Activated gamma-delta T cell treated with anti-CD3 and anti-CD28 coated beads, Interleukin-2, amount 50 U/mL, for 16 hours (primary cell): Measurements from ENCODE around the gene CDCA3.

Experiments
- DNase-seq: peaks from one replicate; pipeline ENCODE4 v3.0.0-alpha.2; 2020; ENCODE audit warnings: low read depth

CDCA3 gene

DNA sequence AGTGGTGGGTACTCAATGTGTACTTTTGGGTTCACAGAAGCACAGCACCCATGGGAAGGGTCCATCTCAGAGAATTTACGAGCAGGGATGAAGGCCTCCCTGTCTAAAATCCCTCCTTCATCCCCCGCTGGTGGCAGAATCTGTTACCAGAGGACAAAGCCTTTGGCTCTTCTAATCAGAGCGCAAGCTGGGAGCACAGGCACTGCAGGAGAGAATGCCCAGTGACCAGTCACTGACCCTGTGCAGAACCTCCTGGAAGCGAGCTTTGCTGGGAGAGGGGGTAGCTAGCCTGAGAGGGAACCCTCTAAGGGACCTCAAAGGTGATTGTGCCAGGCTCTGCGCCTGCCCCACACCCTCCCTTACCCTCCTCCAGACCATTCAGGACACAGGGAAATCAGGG, 30.9 kb downstream of the CDCA3 start:
- no peak for DNase-seq

DNA sequence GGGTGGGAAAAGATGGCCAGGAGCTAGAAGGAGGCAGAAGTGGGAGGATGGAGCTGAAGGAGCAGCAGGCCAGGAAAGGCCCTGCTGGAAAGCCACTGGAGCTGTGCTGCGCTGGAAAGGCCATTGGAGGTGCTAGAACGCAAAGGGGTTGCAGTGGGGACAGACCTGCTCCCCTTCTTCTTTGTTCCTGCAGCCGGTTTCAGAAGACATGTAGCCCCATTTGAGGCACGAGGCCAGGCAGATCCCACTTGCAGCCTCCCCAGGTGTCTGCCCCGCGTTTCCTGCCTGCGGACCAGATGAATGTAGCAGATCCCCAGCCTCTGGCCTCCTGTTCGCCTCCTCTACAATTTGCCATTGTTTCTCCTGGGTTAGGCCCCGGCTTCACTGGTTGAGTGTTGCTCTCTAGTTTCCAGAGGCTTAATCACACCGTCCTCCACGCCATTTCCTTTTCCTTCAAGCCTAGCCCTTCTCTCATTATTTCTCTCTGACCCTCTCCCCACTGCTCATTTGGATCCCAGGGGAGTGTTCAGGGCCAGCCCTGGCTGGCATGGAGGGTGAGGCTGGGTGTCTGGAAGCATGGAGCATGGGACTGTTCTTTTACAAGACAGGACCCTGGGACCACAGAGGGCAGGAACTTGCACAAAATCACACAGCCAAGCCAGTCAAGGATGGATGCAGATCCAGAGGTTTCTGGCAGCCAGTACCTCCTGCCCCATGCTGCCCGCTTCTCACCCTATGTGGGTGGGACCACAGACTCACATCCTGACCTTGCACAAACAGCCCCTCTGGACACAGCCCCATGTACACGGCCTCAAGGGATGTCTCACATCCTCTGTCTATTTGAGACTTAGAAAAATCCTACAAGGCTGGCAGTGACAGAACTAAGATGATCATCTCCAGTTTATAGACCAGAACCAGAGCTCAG, 31.7 kb downstream of the CDCA3 start:
- DNase-seq, result no peak

DNA sequence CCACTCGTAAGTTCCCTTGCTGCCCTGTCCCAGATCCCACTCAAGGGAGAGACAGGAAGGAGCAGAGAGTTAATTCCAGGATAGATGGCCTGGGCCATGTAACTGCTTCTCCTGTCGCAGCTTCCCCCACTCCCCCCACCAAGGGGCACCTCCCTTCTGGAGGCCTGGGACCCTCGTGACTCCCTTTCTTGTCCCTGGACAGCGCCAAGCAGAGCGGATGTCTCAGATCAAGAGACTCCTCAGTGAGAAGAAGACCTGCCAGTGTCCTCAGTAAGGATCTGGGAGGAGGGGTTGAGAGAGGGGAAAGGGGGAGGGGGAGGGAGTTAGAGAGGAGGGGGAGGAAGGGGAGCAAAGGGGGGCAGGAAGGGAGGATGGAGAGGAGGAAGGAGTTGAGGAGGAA, 32.4 kb downstream of the CDCA3 start:
- DNase-seq, result no peak

DNA sequence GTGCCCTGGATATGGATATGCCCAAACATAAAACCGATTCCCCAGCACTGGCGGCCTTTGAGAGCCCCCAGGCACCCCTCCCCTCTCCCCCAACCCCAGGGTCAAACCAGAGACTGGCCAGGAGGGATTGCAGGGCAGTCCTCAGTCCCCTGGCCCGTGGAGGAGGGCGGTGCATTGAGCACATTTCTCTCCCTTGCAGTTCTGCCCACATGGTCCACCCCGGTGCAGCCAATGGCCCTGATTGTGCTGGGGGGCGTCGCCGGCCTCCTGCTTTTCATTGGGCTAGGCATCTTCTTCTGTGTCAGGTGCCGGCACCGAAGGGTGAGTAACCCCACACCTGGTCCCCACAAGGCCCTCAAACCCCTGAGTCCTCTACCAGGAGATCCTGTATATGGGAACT, 32.9 kb downstream of the CDCA3 start:
- no peak for DNase-seq

DNA sequence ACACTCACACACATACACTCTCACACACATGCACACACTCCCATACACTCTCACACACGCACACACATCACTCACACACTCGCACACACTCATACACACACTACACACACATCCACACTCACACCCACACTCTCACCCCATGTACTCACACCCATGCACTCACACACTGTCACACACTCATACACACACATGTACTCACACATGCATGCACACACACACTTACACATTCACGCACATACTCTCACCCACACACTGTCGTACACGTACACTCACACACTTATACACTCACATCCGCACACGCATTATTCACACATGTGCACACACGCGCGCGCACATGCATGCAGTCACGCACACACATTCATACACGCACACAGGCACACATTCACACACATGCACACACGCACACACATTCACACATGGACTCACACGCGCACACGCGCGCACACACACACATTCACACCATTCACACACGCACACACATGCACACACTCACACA, 33.4 kb downstream of the CDCA3 start:
- no peak for DNase-seq

DNA sequence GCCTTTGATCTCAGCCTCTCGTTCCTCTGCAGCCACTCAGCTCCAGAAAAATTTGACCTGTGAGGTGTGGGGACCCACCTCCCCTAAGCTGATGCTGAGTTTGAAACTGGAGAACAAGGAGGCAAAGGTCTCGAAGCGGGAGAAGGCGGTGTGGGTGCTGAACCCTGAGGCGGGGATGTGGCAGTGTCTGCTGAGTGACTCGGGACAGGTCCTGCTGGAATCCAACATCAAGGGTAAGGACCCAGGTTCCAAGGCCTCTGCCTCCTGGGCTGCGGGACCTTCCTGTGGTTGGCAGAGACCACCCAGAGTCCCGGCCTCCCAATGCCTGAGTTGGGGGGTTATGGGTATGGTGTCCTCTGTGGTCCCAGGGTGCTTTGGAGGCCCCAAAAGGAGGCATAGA, 34.0 kb downstream of the CDCA3 start:
- DNase-seq, result no peak

DNA sequence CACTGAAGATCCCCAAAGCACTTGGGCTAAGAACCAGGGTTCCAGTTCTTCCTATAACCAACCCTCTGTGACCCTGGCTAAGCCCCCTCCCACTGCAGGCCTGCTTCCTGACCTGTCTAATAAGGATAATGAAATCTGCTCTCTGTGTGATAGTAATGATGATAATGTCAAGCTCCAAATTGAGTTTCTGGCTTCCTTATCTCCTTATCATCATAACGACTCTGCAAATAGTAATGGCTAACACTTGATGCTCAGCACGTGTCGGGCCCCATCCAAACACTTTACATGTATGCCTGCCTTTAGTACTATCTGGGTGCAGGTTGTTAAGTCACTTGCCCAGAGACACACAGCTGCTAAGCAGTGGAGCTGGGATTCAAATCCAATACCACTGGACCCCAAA, 34.5 kb downstream of the CDCA3 start:
- no peak for DNase-seq

DNA sequence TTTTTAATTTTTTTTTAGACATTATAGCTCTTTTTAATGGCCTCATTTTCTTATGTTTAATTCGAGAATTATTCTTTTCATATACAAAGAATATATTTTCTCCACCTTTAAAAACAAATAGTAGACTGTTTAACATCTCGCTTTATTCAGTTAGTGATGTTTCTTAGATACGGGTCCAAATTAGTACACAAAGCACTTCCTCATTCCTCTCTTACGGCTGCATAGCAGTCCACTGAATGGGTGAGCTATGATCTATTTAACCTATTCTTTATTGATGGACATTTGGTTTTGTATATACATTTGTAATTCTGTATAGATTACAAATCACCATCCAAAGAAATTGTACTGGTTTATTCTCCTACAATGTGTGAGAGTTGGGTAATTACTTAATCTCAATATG, 37.7 kb downstream of the CDCA3 start:
- no peak for DNase-seq

DNA sequence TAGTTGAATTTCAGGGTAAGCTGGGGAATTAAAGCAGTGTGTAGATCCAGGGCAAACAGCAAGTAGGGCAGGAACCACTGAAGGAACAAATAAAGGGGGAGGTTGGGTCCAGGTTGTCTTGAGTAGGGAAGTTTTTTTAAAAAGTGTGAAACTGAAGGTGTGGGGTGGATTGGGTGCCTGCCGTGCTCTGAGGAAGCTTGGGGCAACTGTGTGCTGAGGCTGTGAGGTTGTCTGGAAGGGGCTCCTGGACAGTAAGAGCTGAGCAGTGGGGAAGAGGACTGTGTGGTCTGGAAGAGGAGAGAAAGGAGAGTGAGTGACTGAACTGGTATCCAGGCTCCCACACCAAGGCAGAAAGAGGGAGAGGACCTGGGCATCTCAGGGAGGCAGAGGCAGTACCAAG, 40.3 kb downstream of the CDCA3 start:
- no peak for DNase-seq

DNA sequence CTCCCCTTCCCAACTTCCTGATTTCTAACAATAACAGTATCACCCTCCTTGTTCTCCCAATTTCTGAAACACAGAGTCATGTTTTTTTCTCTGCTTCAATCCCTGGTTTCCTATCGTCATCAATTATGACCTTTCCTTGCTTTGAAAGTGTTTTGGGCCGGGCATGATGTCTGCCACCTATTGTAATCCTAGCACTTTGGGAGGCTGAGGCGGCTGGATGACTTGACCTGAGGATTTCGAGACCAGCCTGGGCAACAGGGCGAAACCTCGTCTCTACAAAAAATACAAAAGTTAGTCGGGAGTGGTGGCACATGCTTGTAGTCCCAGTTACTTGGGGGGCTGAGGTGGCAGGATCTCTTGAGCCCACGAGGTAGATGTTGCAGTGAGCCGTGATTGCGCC, 42.0 kb downstream of the CDCA3 start:
- DNase-seq, result no peak

DNA sequence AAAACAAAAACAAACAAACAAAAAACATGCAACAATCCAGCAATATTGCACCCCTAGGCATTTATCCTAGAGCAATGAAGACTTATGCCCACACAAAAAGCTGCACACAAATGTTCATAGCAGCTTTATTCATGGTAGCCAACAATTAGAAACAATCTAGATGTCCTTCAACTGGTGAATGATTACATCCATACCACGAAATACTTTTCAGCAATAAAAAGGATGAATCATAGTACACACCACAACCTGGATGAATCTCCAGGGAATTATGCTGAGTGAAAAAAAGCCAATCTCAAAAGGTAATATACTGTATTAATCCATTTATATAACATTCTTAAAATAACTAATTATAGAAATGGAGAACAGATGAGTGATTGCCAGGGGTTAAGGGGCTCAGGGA, 43.9 kb downstream of the CDCA3 start:
- DNase-seq, result no peak

DNA sequence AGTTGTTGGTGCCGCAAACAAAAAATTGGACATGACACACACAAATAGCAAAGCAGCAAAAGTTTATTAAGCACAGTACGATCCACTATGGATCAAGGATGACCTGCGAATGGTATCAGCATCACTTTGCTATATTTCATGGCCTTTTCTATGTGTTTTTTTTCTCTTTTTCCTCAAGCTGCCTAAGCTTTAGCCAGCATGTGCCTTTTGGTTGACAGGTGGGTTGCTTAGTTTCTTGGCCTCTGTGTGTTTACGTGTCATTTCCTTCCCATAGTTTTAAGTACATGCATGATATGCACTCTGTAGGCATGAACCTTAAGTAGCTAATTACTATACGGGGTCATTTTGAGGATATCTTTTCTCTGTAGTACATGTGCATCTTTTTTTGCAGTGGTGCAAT, 51.9 kb downstream of the CDCA3 start:
- no peak for DNase-seq
